Fibroblast of gingiva (primary cell): ENCODE measurements around the gene CRTC2.

Experiments used
- DNase-seq: peaks from one replicate; pipeline ENCODE4 v3.0.0-alpha.2; 2011; ENCODE audit warnings: low read depth

Gene CRTC2

GRCh38 chr1:153973071-153973470, 14.7 kb upstream of the CRTC2 start:
- DNase-seq = no peak

- no peak for DNase-seq
Observed at GRCh38 chr1:153970346-153970745, 11.9 kb upstream of the CRTC2 start.

GRCh38 chr1:153968972-153969371, 10.6 kb upstream of the CRTC2 start:
- no peak for DNase-seq

DNA sequence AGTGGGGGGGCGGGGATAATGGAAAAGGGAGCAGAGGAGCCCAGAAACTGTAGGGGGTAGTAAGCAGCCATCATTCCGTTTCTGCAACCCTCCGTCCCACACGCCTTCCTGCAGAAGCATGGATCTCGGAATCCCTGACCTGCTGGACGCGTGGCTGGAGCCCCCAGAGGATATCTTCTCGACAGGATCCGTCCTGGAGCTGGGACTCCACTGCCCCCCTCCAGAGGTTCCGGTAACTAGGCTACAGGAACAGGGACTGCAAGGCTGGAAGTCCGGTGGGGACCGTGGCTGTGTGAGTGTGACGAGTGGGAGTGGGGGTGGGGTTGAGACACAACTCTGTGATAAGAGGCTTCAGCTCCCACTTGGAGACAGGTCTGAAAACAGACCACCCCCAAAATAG, 10.0 kb upstream of the CRTC2 start:
- no peak for DNase-seq

DNA sequence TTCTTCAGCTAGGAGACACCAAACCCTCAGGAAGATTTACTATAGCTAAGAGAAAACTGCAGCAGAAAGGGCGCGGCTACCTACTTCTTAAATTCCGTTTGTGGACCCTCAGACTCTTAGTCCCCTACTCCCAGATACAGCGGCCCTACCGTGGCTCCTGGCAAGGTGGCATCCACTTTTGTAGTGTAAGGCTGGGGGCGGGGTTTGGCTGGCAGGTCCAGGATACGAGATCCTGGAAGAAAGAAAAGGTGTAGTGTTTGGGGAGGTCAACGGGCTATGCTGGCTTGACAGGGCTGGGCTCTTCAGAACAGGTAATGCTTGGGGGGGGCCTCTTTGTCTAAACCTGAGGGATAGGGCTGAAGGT, 9.6 kb upstream of the CRTC2 start:
- DNase-seq = no peak

DNA sequence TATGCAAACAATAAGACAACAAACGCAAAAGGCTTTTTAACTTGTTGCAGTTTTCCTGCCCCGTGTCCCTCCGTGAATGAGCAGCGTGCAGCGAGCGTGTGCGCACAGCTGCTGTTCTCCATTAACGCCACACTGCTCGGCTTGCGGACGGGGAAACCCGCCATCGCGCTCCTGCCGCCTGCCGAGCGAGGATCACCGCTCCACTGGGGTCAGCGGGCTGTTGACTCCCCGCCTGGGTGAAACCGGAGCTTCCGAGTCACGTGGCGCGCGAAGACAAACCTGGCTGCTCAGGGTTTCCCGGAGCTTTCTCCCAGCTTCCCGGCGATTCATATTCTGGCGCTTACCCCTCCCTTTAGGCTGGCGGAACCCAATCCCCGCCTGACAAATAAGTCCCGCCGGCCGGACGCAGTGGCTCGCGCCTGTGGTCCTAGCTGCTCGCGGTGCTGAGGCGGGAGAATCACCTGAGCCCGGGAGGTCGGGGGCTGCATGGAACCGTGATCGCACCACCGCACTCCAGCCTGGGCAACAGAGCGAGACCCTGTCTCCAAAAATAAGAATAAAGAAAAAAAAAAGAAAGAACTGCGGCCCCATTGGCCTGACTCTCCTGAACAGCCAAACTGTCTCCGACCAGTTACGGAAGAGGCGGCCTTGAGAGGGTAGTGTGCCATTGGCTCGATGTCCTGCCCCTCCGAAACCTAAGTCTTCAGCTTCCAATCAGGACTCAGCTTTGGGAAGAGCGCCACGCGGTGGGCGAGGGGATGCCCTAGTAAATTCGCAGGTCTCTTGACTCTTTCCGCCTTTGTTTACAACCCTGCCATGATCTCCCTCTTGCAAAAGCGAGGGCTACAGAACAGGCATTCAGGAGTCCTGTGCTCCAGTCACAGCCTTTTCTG, 8.9 kb upstream of the CRTC2 start, which contains the start of gene CREB3L4:
TSS of gene CREB3L4 (plus strand) at position 796 of the 893 bp plus-strand sequence. CDS start 624 bp downstream, outside the sequence.
- peak; percentile 98 for DNase-seq

DNA sequence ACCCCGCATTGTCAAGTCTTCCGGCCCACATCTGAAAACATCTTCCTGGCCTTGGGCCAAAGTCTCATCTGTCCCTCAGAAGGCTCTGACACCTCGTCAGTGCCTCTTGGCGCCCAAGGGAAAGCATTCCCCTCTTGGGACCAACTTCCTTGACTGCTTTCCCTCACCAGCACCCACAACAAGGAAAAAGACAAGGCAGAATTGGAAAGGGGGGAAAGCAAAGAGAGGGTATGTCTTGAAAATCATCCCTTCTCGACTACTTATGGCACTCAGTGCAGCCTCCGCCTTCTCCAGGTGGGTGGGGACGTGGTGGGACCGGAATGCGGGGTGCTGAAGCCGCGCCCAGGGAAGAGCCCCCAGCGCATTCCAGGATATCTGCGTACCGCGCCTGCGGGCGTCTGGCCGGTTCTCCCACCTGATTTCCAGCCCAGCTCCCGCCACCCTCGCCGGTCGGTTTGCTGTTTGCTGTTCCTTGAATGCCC, 5.5 kb upstream of the CRTC2 start:
- no peak for DNase-seq

DNA sequence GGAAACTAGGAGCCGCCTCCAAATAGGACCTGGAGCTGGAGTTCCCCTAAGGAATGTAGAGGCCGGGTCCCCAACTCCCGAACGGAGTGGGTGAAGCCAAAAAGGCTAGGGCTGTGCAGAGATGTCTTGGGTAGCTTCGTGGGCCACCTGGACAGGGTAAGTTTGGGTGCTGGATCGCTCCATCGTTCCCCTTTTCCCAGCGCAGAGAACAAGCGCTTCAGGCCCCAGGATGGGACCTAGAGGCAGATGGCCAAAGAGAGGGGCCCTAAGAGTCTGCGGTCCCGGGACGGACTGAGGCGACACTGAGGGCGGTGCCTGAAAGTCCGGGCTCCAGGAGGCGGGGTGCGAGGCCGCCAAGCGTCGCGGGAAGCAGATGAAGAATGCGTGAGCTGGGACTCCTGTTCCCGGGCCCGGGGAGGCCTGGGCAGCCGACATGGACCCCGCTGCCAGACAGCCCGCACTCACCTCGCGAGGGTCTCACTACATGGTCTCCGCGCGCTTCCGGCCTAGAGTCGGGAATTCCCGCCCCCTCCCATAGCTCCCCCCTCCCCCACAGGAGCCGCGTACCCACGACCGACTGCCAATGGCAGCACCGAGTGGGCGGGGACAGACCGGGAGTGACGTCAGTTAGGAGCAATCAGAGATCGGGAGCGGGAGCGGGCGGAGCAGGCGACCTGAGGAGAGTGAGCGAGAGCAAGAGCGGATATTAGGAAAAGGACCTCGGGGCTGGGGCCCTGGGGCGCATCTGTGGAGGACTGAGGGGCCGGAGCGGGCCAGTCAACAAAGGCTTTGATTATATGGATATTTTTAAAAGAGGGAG, 4.8 kb upstream of the CRTC2 start, which contains the start of gene SLC39A1:
TSS of gene SLC39A1 (minus strand) at position 508 of the 820 bp plus-strand sequence. CDS start 822 bp downstream, outside the sequence.
- peak; percentile 96 for DNase-seq

GRCh38 chr1:153962088-153963029, 3.9 kb upstream of the CRTC2 start:
- DNase-seq = peak; percentile 56

- no peak for DNase-seq
Observed at GRCh38 chr1:153961421-153961820, 3.0 kb upstream of the CRTC2 start.

DNA sequence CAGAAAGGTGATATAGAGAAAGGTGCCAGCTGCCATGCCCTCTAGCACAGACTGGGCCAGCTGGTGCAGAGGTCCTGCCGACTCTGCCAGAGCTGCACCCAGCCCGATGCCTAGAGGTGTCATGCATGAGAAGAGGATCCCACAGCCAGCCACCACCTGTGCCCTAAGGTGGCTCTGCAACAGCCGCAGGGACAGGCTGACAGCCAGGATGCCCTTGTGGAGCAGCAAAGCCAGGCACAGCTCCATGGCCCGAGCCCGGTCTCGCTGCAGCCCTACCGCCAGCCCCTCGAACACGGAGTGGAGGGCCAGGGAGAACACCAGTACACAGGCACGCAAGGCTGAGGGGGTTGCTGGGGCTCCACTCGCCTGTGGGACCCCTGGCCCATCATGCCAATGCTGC, 1.8 kb upstream of the CRTC2 start:
- DNase-seq = no peak

GRCh38 chr1:153959454-153959853, 1.0 kb upstream of the CRTC2 start:
- DNase-seq = no peak

GRCh38 chr1:153958961-153959260, 499 bp upstream of the CRTC2 start:
- DNase-seq = no peak

GRCh38 chr1:153957744-153958110, 685 bp downstream of the CRTC2 start:
- DNase-seq = no peak

- DNase-seq = no peak
Observed at GRCh38 chr1:153956997-153957715, 1.3 kb downstream of the CRTC2 start.

DNA sequence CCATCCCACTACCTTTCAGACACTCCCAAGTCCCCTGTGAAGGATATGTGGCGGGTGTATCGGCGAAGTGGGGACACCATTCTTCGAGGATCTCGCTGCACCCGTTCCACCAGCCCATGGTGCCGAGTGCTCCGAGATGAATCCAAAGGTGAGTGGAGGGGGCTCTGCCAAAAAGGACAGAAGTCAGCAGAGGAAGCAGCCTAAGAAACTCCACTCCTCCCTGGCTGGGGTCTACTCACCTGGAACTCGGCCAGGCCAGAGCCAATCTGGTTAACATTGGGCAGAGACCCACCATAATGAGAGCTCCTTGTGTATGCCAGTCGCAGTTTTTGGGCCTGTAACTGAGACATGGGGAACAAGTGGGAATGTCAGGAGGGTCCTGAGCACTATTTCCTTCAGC, 3.6 kb downstream of the CRTC2 start:
- no peak for DNase-seq

DNA sequence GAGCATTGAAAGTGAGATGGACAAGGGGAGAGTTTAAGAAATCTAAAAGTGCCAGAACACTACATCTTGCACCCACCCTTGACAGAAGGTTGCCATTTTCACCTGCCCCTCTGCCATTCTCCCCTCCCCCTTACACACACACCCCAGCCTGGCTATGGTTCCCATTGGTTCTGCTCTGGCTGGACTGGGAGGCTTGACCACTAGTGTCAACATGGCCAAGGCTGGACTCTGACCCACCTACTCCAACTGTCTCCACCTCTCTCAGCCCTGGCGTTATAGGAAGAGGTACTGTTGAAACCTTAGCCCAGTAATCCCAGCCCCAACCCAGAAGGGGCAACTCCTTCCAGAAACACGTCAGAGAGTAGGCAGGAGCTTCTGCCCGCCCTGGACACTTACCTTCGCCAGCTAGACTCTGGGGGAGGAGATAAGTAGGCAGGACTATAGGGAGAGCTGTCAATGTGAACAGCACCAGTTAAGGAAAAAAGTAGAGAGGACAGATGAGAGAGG, 4.5 kb downstream of the CRTC2 start:
- no peak for DNase-seq

GRCh38 chr1:153951801-153952200, 6.6 kb downstream of the CRTC2 start:
- no peak for DNase-seq

- no peak for DNase-seq
Observed at GRCh38 chr1:153951183-153951582, 7.2 kb downstream of the CRTC2 start.

- DNase-seq = peak; percentile 74
Observed at GRCh38 chr1:153946622-153947241, 11.7 kb downstream of the CRTC2 start, which contains the start of gene DENND4B. Gene DENND4B (minus strand): TSS chr1:153946718. CDS start chr1:153944374, 2,344 bp downstream.
